ENCODE results near the gene KCNJ4.
"Not testable (repeated sequence)": the region's sequence is repeated elsewhere in the genome, so short reads cannot be mapped to it uniquely, and the experiment has no call there.

Gene KCNJ4

DNA sequence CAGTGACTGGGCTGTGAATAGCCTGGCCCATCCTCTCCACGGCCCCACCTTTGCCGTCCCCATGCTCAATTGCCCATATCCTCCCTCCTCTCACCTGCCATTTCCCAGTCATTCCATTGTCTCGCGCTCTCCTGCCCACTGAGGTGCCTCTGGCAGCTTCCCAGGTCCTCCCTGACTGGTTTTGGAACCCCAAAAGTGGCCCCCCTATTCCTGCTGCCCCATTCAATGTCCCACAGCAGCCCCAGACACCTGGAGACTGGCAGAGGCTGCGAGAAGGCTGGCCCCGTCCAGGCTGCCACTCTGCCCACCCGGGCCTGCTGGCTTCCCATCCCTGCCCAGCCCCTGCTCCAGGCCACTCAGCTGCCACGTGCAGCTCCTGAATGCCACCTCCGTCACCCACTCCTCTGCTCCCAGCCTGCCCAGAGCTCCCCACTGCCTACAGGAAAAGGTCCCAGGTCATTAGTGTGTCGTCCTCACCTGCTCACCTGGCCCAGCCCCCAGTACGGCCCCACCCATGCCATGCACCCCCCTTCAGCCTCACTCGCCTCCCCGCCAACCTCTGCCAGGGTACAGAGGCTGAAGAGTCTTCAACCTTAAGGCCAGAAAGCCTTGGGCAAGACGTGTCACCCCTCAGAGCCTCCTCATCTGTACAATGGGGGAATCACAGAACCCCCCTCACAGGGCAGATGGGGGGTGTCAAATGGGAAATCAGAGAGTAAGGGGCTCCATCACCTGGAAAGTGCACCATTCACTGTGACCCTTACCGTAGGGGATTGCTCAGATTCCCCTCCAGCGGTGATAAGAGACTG, 37.5 kb downstream of the KCNJ4 start:
- H3K27me3 Mint-ChIP-seq: peaks cover 2% of the 10 kb centered on the region
- ATAC-seq (no peak), DNase-seq (no peak)
- peak overlapping the region in 1 of 2 donors; percentile 57 for H3K27ac Mint-ChIP-seq
- H3K4me3 Mint-ChIP-seq: no peak overlapping the region
- peaks cover 3% of the 10 kb centered on the region for H3K4me1 Mint-ChIP-seq
- no peaks in the 10 kb centered on the region for H3K9me3 Mint-ChIP-seq

GRCh38 chr22:38416621-38417251, 38.3 kb downstream of the KCNJ4 start:
- ATAC-seq: no peak
- Mint-ChIP-seq H3K27me3 (peaks cover 6% of the 10 kb centered on the region), H3K27ac (no peak overlapping the region)

DNA sequence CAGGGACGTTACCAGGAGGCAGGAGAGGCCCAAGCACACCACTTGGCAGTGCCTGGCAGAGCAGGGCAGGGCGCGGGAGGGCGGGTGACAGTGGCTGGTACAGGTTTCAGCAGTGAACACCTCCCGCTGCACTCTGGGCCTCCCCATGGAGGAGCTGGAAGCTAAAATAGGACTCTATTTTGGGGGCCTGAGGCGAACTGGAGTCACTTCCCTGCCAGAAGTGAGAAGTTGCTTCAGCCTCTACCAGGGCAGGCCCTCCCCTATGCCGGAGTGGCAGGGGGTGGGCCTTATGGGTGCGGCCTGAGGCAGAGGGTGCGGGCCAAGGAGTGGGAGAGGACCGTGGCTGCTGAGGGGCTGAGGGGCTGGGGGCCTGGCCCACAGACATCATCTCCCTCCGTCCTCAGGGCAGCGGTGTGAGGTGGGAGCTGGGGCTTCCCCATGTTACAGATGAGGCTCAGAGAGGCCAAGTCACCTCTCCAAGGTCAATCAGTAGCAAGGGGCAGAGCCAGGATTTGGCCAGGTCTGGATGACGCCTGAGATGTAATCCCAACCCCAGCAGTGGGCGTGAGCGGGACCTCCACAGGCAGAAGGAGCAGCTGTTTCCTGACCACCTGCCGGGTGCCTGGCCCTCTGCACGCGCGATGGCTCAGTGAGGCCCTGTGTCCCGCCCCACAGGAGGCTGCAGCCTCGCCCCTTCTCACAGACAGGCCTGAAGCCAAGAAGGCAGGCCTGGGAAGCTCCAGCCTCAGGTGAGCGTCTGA, 39.3 kb downstream of the KCNJ4 start:
- Mint-ChIP-seq H3K4me3 (no peak overlapping the region), H3K4me1 (peaks cover 7% of the 10 kb centered on the region), H3K27me3 (peaks cover 6% of the 10 kb centered on the region), H3K9me3 (no peaks in the 10 kb centered on the region), H3K27ac (no peak overlapping the region)
- DNase-seq (no peak), ATAC-seq (no peak)

More at GRCh38 chr22:38416621-38417251, 38.3 kb downstream of the KCNJ4 start:
- Mint-ChIP-seq H3K9me3 (no peaks in the 10 kb centered on the region), H3K4me1 (peaks cover 7% of the 10 kb centered on the region), H3K4me3 (no peak overlapping the region)
- no peak for DNase-seq

GRCh38 chr22:38415046-38415445, 40.0 kb downstream of the KCNJ4 start:
- DNase-seq: no peak
- peaks cover 7% of the 10 kb centered on the region for H3K4me1 Mint-ChIP-seq
- no peak overlapping the region for H3K27ac Mint-ChIP-seq
- ATAC-seq: no peak
- no peaks in the 10 kb centered on the region for H3K9me3 Mint-ChIP-seq
- no peak overlapping the region for H3K4me3 Mint-ChIP-seq
- peaks cover 6% of the 10 kb centered on the region for H3K27me3 Mint-ChIP-seq

DNA sequence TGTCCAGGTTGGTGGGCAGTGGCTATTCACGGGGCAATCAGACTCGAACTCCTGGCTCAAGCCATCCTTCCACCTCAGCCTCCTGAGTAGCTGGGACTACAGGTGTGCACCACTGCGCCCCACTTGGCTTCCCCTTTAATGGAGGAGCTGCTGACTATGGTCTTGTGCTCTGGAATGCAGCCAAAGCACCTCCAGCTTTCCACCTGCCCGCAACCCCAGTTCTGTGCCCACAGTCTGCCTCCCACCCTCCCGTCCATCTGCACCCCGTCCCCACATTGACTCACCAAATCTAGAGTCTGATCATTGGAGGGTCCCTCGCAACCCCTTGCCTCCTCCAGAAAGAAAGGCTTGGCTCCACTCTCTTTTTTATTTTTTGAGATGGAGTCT, 41.0 kb downstream of the KCNJ4 start:
- no peak for ATAC-seq
- no peak for DNase-seq
- no peak overlapping the region for H3K4me3 Mint-ChIP-seq
- H3K9me3 Mint-ChIP-seq: no peaks in the 10 kb centered on the region
- H3K27ac Mint-ChIP-seq: no peak overlapping the region
- H3K27me3 Mint-ChIP-seq: peaks cover 6% of the 10 kb centered on the region
- peaks cover 7% of the 10 kb centered on the region for H3K4me1 Mint-ChIP-seq

DNA sequence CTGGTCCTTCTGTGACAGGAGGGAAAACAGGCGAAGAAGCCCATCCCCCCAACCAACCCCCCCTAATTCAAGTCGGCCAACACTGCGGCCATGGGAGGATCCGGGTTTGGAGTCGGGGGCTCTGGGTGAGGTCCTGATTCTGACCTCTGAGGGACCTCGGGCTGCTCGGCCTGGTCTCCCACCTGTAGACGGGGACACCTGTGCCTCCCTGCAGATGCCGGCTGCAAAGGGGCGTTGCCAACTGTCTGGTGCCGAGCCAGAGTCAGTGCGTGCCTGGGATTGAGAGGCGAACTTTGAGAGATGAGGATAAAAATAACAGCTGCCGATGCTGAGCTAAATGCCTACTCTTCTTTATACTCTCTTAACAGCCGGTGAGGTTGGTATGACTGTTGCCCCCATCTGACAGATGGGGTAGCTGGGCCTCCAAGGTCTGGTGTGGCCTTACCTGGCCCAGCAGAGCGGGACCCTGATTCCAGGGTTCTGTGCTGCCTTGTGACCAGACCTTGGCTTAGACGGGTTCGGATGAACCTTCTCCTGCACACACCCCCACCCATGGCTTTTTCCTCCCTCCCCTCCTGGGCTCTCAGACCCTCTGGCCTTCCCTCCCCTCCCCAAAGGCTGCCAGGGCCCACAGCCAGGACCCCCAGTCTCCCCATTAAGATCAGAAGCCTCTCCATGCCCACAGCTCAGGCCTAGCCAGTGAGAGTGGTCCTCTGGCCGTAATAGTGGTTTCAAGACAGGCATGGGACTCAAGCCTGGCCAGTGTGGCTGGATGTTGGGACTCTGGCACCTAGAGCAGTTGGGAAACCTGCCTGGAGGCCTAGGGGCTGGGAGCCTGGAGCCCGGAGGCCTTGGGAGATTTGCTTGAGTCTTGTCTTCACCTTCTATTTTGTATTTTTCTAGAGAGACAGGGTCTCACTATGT, 41.7 kb downstream of the KCNJ4 start:
- Mint-ChIP-seq H3K9me3 (no peaks in the 10 kb centered on the region), H3K4me1 (peaks cover 7% of the 10 kb centered on the region), H3K27me3 (peaks cover 6% of the 10 kb centered on the region), H3K4me3 (no peak overlapping the region), H3K27ac (no peak overlapping the region)
- DNase-seq (no peak), ATAC-seq (no peak)

DNA sequence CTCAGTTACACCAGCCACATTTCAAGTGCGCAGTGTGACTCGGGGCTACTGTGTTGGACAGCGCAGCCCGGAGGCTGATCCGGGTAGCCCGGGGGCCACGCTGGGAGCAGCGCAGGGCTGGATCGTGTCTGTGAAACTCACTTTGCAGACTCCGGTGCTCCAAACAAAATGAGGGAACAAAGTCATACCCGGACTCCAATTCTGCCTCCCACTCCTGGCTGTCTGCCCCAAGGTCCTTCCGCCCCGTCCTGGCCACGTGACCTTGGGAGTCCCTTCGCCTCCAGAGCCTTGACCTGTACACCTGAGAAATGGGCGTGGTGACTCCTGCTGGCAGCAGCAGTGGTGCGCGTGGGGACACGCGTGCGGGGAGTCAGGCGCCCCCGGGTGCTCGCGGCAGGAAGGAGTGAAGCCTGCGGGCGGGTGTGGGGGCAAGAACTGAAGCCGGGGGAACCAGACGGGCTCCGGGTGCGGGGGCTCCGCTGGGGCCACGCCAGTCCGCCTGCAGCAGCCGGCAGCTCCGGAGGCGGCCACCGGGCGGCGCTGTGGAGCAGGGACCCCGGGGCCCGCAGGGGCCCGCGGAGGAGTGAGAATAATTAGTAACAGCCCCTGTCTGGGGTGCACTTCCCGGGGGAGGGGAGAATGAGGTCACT, 42.4 kb downstream of the KCNJ4 start:
- Mint-ChIP-seq H3K4me1 (peaks cover 7% of the 10 kb centered on the region), H3K27me3 (peaks cover 6% of the 10 kb centered on the region), H3K27ac (no peak overlapping the region), H3K4me3 (peak overlapping the region in 1 of 2 donors; percentile 69), H3K9me3 (no peaks in the 10 kb centered on the region)
- peak; percentile 78 for ATAC-seq
- peak; percentile 55 to 62 for DNase-seq

GRCh38 chr22:38411016-38411415, 44.0 kb downstream of the KCNJ4 start:
- Mint-ChIP-seq H3K9me3 (no peaks in the 10 kb centered on the region), H3K27ac (peak overlapping the region in 1 of 2 donors; percentile 27), H3K27me3 (peaks cover 6% of the 10 kb centered on the region), H3K4me1 (peaks cover 7% of the 10 kb centered on the region), H3K4me3 (no peak overlapping the region)
- ATAC-seq: no peak
- DNase-seq: no peak

- H3K27me3 Mint-ChIP-seq, H3K9me3 Mint-ChIP-seq, H3K27ac Mint-ChIP-seq, H3K4me1 Mint-ChIP-seq, H3K4me3 Mint-ChIP-seq, DNase-seq, ATAC-seq: not testable (repeated sequence)
Measured at GRCh38 chr22:38409916-38410315, 45.1 kb downstream of the KCNJ4 start.

- Mint-ChIP-seq H3K27ac (no peak overlapping the region), H3K9me3 (no peaks in the 10 kb centered on the region), H3K4me1 (no peaks in the 10 kb centered on the region), H3K27me3 (peaks cover under 1% of the 10 kb centered on the region), H3K4me3 (no peak overlapping the region)
- DNase-seq (no peak), ATAC-seq (no peak)
Measured at GRCh38 chr22:38406617-38407016, 48.4 kb downstream of the KCNJ4 start.

DNA sequence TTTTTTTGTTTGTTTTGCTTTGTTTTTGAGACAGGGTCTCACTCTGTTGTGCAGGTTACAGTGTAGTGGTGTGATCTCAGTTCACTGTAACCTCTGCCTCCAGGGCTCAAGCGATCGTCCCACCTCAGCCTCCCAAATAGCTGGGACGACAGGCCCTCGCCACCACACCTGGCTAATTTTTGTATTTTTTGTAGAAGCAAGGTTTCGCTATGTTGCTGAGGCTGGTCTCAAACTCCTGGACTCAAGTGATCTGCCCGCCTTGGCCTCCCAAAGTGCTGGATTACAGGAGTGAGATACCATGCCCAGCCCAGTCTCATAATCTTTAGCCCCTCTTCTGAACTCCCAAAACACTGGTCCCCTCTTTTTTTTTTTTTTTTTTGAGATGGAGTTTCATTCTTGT, 50.6 kb downstream of the KCNJ4 start:
- DNase-seq (no peak), ATAC-seq (no peak)
- peaks cover 12% of the 10 kb centered on the region for H3K27me3 Mint-ChIP-seq
- no peak overlapping the region for H3K27ac Mint-ChIP-seq
- H3K4me1 Mint-ChIP-seq: peaks cover 4% of the 10 kb centered on the region
- H3K9me3 Mint-ChIP-seq: no peaks in the 10 kb centered on the region
- no peak overlapping the region for H3K4me3 Mint-ChIP-seq

DNA sequence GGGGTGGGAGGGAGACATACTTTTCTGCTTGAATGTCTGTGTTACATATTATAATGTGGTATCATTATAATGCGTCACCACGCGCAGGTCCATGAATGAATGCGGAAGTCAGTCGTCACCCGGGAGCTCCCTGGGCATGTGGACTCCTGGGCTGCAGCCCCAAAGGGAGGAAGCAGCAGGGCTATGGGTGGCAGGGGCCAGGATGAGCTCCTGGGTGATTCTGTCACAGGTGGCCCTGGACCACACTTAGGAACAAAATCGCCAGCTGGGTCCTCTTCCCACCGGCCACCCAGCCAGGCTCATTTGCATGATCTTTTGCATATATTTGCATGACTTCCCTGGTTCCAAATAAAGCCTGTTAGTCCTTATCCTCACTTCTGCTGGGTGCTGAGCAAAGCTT, 51.2 kb downstream of the KCNJ4 start:
- no peak overlapping the region for H3K4me3 Mint-ChIP-seq
- DNase-seq: no peak
- no peak overlapping the region for H3K27ac Mint-ChIP-seq

GRCh38 chr22:38402204-38402603, 52.8 kb downstream of the KCNJ4 start:
- ATAC-seq (no peak), DNase-seq (no peak)
- peaks cover 7% of the 10 kb centered on the region for H3K4me1 Mint-ChIP-seq
- H3K27ac Mint-ChIP-seq: peak overlapping the region in 1 of 2 donors; percentile 47
- peaks cover 12% of the 10 kb centered on the region for H3K27me3 Mint-ChIP-seq
- no peaks in the 10 kb centered on the region for H3K9me3 Mint-ChIP-seq
- H3K4me3 Mint-ChIP-seq: no peak overlapping the region

More for the DNA sequence above, 51.2 kb downstream of the KCNJ4 start:
- peaks cover 12% of the 10 kb centered on the region for H3K27me3 Mint-ChIP-seq
- no peak for ATAC-seq
- peaks cover 5% of the 10 kb centered on the region for H3K4me1 Mint-ChIP-seq
- no peaks in the 10 kb centered on the region for H3K9me3 Mint-ChIP-seq

DNA sequence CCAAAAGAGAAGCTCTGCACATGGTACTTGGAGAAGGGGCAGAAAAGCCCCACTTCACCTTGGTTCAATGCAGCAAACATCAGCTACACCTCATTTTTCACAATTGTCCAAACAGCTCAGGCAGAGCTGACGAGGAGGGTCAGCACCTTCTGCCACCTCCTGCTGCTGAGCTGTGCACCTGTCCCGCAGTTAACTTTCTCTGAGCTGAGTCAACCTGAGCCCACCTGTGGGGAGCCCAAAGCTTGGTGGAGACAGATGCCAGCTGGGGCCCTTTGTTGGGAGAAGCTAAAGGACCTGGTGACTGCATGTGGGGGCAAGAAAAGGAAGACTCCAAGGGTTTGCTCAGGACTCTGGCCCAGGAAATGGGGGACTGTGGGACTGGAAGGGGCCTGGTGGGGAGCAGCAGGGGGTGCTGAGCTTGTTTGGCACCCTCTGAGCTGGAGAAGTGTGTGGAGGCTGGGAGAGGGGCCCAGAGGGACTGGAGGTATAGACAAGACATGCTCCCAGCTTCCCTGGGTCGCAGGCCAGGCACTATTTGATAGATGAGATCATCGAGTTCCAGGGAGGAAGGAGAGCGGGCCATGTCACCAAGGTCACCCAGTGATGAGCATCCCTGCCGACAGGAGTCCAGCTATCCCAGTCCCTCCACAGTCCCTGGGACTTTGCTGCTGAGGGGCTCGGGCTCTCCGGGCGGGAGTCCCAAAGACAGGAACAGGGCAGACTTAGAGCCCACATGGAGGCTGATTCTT, 53.5 kb downstream of the KCNJ4 start:
- no peak for DNase-seq
- Mint-ChIP-seq H3K27ac (peak overlapping the region in 1 of 2 donors; percentile 7), H3K9me3 (no peaks in the 10 kb centered on the region), H3K4me1 (peaks cover 14% of the 10 kb centered on the region), H3K4me3 (no peak overlapping the region), H3K27me3 (peaks cover 15% of the 10 kb centered on the region)
- no peak for ATAC-seq

Measured in stimulated activated naive CD8-positive, alpha-beta T cell treated with anti-CD3 and anti-CD28 coated beads, Interleukin-15, amount 100 ng/mL, for 72 hours (primary cell).